ENCODE measurements around the gene CNTNAP1. TPM values are rescaled to one million over a fixed set of nuclear protein-coding genes. Genes with fewer than 3 reads are reported as not detected.

Gene CNTNAP1
- total and polyA plus RNA-seq, 10 of the 15 experiments (the other 5 are each of a cell fraction or from before 2014, with no cell fraction given) = 0.95 to 29.9 (median 10.4) TPM

DNA sequence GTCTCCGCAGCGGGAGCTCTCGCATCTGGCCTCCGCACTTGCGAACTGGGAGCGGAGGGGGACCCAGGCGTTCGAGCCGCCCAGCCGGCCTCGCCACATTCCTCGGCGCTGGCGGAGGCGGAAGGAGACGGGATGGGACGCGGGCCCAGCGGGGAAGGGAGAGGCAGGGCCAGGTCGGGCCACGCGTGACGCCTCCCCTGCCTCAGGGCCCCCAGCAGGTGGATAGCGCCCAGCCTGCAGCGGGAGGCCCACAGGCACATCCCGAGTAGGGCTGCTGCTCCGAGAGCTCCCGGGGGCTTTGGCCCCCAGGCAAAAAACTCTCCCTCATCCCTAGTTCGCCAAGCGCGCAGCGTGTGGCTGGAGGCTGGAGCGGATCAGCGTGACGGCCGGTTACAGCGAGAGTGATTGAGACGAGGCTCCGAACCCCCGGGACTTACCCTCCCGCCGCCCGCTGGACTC, 6.3 kb upstream of the CNTNAP1 start (continued):
- peak in 1 of 2 experiments; percentile 37; a peak in 1 of 4 replicates for TF ChIP-seq BHLHE40 (IDR thresholded peaks at IDR 0.05; ENCODE audit: borderline replicate concordance in 1 of 2, low read depth in 2 of 2, low read length in 1 of 2)
- TF ChIP-seq, protein P1, sequence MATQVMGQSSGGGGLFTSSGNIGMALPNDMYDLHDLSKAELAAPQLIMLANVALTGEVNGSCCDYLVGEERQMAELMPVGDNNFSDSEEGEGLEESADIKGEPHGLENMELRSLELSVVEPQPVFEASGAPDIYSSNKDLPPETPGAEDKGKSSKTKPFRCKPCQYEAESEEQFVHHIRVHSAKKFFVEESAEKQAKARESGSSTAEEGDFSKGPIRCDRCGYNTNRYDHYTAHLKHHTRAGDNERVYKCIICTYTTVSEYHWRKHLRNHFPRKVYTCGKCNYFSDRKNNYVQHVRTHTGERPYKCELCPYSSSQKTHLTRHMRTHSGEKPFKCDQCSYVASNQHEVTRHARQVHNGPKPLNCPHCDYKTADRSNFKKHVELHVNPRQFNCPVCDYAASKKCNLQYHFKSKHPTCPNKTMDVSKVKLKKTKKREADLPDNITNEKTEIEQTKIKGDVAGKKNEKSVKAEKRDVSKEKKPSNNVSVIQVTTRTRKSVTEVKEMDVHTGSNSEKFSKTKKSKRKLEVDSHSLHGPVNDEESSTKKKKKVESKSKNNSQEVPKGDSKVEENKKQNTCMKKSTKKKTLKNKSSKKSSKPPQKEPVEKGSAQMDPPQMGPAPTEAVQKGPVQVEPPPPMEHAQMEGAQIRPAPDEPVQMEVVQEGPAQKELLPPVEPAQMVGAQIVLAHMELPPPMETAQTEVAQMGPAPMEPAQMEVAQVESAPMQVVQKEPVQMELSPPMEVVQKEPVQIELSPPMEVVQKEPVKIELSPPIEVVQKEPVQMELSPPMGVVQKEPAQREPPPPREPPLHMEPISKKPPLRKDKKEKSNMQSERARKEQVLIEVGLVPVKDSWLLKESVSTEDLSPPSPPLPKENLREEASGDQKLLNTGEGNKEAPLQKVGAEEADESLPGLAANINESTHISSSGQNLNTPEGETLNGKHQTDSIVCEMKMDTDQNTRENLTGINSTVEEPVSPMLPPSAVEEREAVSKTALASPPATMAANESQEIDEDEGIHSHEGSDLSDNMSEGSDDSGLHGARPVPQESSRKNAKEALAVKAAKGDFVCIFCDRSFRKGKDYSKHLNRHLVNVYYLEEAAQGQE (IDR thresholded peaks at IDR 0.05; ENCODE audit: low read depth, low read length) = peak; percentile 61; the same call in 1 of the 2 replicates
- TF ChIP-seq BACH1 (IDR thresholded peaks at IDR 0.05; ENCODE audit: borderline replicate concordance) = 0 out of 2 replicates have a peak, but pooled peaks have one; percentile 16
- TF ChIP-seq, protein P2, sequence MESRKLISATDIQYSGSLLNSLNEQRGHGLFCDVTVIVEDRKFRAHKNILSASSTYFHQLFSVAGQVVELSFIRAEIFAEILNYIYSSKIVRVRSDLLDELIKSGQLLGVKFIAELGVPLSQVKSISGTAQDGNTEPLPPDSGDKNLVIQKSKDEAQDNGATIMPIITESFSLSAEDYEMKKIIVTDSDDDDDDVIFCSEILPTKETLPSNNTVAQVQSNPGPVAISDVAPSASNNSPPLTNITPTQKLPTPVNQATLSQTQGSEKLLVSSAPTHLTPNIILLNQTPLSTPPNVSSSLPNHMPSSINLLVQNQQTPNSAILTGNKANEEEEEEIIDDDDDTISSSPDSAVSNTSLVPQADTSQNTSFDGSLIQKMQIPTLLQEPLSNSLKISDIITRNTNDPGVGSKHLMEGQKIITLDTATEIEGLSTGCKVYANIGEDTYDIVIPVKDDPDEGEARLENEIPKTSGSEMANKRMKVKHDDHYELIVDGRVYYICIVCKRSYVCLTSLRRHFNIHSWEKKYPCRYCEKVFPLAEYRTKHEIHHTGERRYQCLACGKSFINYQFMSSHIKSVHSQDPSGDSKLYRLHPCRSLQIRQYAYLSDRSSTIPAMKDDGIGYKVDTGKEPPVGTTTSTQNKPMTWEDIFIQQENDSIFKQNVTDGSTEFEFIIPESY (IDR thresholded peaks at IDR 0.05) = no peak
- no peak for TF ChIP-seq KLF5 (IDR thresholded peaks at IDR 0.05; ENCODE audit: partially characterized antibody)
- 0 out of 2 replicates have a peak, but pooled peaks have one; percentile 13 for TF ChIP-seq CREM (IDR thresholded peaks at IDR 0.05; ENCODE audit: low read depth)
- no peak for TF ChIP-seq KAT2A (conservative IDR thresholded peaks at IDR 0.05; ENCODE audit: control insufficient read depth, low read depth, low read length)
- 0 out of 2 replicates have a peak, but pooled peaks have one; percentile 35 for TF ChIP-seq POLR2A (IDR thresholded peaks at IDR 0.05; ENCODE audit: low read depth, low read length)
- no peak for TF ChIP-seq IKZF2 (IDR thresholded peaks at IDR 0.05)
- TF ChIP-seq PAX8 (IDR thresholded peaks at IDR 0.05) = no peak
- TF ChIP-seq EGR1 (IDR thresholded peaks at IDR 0.05; ENCODE audit: borderline replicate concordance in 1 of 2, low read depth in 2 of 2, low read length in 2 of 2) = no peak
- no peak for TF ChIP-seq ZZZ3 (IDR thresholded peaks at IDR 0.05; ENCODE audit: control insufficient read depth, insufficient read length, low read depth)
- TF ChIP-seq HCFC1 (IDR thresholded peaks at IDR 0.05; ENCODE audit: low read length) = no peak
- TF ChIP-seq, protein P3, sequence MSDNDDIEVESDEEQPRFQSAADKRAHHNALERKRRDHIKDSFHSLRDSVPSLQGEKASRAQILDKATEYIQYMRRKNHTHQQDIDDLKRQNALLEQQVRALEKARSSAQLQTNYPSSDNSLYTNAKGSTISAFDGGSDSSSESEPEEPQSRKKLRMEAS (IDR thresholded peaks at IDR 0.05; ENCODE audit: low read depth, low read length) = 0 out of 2 replicates have a peak, but pooled peaks have one; percentile 28
- TF ChIP-seq NFXL1 (IDR thresholded peaks at IDR 0.05; ENCODE audit: borderline replicate concordance) = 0 out of 2 replicates have a peak, but pooled peaks have one; percentile 52

All from GM12878 (cell line).